Activated CD4-positive, CD25-positive, alpha-beta regulatory T cell treated with anti-CD3 and anti-CD28 coated beads, Interleukin-2, amount 50 U/mL, for 72 hours (primary cell): Measurements from ENCODE around the gene OSCP1.
A peak's percentile ranks its signal among the peaks of the same experiment; 100 is the strongest.

ENCODE experiments used
- DNase-seq: peaks from one replicate; pipeline ENCODE4 v3.0.0; 2021

The OSCP1 gene

DNA sequence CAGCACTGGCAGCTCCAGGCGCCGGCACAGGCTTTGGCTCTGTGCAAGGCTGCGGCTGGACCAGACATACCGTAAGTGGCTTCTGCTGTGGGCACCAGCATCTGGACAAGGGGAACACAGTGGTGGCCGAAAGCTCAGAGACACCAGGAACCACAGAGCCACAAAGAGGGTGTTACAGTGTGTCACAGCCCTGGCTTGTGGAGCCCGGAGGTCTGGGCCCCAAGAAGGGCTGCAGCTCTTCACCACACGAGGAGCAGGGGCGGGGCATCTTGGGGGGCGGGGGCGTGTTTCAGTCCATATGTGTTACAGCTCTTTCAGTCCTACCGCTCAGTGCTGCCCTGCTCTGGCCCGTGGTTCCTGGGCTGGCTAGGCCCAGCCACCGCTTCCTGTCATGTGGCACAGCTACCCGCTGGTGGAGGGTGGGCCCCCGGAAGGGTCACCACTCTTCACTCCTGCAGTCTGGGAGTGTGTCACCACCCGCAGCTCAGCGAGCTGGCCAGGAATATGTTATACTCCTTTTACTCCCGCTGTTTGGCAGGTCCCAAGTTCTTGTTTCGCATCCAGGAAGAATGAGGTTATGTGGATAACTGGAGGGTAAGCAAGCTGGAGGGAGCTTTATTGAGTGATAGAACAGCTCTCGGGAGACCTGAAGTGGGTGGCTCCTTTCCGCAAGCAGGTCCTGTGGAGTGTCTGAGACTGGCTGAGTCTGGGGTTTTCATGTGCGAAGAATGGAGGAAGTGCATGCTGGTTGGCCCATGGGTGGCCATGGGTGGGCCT lies 49.2 kb downstream of the OSCP1 start:
- DNase-seq = peak; percentile 62

DNA sequence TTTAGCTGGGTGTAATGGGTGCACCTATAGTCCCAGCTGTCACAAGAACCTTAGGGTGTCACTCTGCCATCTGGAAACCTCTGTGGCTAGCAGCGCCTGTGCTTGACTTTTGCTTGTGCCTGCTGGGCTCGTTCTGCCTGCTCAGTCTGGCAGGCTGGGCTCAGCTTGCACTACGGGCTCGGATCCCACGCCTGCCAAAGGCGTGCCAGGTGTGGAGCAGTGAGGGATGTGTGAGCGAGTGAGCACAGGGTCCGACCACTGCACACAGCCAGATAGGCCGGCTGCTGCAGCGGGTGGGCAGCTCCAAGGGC lies 49.8 kb downstream of the OSCP1 start:
- DNase-seq = no peak

DNA sequence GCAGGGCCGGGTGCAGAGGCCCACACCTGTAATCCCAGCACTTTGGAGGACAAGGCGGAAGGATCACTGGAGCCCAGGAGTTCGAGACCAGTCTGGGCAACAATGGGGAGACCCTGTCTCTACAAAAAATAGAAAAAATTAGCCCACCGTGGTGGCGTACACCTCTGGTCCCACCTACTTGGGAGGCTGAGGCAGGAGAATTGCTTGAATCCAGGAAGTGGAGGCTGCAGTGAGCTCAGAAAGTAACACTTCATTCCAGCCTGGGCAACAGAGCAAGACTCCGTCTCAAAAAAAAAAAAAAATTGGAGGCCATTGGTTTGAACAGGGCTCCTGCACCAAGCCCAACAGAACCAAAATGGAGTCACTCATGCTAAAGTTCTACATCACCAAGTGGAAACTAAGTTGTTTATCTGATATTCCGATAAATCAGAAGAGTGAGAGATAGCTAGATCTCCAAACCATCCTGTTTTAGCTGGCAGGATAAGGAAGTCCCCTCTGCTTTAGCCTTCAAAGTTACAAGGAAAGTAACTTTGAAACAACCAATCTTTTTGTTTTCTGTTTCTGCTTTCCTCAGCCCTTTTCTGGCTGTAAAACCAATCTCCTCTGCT lies 51.8 kb downstream of the OSCP1 start:
- no peak for DNase-seq

DNA sequence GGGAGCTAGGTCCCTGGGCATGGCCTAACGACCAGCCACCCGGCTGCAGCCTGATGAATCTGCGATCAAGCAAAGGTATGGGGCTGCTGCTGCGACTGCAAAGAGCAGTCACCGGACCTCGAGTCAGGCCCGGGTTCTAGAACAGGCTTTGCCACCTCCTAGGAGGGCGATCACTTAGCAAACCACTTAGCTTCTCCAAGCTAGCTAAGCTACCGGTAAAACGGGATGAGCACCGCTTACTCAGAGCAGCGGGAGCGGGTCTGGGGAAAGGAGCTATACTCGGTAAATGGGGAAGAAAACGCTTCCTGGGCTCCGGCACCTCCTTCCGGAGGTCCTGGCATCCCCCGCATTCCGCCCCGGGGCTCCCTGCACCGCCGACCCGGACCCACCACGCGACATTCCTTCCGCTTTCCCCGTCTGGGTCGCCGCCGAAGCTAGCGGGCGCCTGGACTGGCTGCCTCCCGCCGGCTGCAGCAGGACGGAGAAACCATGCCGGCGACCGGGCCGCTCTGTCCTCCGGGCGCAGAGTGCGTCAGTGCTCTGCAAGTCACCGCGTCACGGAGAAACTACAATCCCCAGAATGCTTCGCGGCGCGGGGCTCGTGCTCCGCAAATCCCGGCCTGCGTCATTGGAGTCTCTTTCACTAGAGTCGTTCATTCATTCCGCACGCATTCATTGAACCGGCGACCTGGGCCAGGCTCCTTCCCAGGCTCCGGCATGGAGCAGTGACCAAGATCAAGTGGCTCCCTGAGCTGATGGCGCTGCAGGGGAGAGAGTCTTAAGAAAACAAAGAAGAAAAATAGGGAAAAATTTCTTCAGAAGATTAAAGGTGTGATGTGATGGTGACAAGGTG lies 52.6 kb downstream of the OSCP1 start, which contains the start of gene LSM10:
LSM10 (minus strand) TSS at position 531 of the 853 bp plus-strand sequence. CDS start 3,779 bp downstream, outside the sequence.
- DNase-seq = peak; percentile 87

DNA sequence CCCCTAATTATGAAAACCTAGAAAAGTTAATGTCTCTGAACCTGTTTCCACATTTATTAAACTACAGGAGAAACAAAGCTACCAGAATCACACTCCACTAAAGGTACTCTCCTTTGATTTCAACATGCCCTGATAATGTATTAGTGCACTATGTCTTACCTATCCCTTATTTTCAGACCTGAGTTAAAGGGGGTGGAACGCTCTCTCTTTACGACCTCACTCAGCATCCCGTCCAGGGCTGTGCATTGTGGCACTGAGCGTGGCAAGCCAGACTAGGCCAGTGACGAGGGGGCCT lies 53.2 kb downstream of the OSCP1 start:
- no peak for DNase-seq

DNA sequence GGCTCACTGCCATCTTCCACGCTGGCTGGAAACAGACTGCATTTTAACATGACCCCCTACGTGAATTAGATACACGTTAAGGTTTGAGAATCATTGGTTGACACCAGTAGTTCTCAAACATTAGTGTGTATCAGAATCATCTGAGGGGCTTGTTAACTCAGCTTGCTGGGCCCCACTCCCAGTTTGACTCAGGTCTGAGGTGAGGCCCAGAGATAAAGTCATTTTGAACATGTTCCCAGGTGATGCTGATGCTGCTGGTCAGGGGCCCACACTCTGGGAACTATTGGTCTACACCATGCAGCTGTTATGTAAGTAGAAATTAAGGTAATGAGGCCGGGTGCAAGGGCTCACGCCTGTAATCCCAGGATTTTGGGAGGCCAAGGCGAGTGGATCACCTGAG lies 53.9 kb downstream of the OSCP1 start:
- DNase-seq = no peak

DNA sequence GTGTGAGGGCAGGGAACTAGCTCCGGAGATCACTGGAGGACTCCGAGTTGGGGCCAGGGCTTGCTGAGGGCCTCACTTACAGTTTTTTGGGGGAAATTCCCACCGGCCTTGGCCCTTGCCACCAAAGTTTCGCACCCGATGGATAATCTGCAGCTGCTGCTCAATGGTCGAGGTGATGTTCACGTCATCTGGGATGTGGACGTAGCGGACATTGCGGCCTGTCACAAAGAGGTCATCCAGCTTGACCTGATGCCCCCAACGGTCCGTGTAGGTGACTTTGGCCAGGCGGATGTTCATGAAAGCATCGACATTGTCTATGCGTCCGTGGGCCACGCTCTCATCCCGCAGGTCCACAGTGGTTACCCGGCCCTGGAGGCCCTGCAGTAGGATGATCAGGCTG lies 56.6 kb downstream of the OSCP1 start:
- no peak for DNase-seq

DNA sequence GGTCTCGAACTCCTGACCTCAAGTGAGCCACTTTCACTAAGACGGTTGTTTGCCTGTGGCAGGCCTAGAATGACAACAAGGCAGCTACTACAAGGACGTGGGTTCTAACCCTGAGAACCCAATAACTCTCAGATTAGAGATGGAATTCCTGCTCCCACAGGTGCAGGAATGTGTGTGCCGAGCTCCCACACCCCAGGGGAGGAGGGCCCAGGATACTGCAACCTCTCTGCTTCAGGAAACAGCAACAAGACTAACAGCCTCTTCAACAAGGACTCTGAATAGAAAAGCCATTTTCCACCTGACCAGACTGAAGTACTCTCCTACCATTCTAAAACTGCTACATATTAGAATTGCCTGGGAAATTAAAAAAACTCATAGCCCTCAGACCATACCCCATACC lies 57.4 kb downstream of the OSCP1 start:
- DNase-seq = no peak

DNA sequence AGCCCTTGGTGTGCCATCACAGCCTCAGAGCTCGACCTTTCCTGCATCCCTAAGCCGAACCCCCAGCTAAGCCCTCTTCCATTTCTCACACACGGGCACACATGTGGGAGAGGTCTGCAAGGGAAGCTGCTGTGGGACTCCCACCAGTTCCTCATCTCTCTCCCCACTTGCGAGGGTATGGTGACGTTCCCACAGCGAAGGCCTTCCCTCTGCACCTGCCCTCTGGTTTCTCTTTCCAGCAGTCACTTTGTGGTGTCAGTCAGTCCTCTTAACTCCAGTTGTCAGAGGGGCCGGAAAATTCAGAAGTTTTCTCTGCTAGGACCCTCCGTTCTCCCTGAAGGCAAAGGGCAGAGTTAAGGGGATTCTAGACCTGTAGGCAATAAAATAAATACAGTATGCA lies 59.0 kb downstream of the OSCP1 start:
- no peak for DNase-seq

DNA sequence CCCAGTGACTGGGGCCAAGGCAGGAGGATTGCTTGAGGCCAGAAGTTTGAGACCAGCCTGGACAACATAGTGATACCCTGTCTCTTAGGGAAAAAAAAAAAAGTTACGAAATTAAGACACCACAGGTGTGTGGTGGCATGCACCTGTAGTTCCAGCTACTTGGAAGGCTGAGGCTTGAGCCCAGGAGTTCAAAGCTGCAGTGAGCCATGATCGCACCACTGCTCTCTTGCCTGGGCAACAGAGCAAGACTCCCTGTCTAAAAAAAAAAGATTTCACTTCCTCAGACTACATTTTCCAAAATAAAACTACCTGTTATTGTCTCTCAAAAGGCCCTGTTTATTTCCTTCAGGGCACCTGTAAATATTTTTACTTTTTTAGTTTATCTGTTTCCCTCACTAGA lies 59.8 kb downstream of the OSCP1 start:
- DNase-seq = no peak

DNA sequence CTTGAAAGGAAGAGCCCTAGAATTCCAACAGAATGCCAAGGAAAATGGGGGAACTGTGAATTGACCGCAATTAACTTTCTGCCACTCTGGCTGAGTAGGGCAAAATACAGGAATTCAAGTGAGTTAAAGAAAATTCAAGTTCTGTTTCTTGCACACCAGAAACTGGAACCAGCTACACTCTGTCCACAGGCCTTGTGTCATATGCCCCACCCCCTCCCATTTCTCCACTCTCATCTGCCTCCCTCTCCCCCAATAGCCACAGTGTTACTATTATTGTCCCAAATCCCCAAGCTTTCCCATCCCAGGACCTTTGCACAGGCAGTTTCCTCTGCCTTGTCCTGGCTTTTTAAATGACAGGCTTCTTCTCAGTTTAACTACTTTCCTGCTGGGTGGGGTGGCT lies 60.3 kb downstream of the OSCP1 start:
- no peak for DNase-seq

DNA sequence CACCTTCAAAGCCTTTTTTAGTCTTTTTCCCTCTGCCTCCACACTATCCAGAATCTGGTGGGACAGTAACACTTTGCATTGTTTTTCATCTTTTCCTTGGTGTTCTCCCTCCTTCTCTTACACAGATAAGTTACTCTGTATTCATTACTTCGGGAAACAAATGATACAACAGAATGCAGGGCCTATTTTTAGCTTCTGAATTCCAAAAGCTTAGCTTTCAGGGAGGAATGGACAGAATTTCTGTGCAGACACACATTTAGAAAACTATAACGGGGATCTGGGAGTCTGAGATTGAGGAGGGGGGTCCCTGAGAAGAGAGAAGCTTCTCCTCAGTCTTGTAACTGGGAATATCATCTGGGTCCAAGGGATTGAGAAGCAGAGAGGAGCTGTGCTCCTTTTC lies 61.0 kb downstream of the OSCP1 start:
- DNase-seq = no peak

DNA sequence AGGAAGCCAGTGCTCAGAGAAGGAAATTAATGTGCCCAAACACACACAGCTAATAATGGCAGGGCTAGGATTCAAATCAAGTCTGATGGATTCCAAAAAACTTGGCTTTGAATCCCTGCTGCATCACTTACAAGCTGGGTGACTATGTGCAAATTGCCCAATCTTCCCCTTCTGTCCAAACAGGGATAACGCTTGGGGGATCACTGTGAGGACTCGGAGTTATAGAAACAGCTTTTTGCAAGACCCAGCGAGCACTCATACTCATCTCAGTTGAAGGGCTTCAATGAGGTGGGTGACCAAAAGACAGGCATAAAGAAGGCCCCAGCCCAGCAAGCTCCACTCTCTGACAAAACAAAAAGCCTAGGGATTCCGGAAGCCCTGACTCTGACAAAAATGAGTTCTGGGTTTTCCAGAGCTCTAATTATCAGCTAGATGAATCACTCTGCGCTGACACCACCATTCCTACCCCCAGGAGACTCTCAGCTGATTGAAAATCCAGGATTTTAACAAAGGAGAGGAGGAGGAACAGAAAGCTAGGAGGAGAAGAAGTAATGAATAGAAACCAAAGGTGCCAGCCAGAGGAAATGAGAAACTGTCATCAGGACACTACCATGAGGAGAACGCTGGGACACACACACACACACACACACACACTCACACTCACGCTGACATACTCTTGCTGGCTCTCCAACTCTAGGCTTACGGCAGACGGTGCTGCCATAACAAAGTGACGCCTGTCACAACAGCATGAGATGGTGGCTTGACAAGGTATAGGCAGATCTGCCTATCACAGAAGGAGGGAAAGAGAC lies 62.9 kb downstream of the OSCP1 start:
- DNase-seq = no peak

DNA sequence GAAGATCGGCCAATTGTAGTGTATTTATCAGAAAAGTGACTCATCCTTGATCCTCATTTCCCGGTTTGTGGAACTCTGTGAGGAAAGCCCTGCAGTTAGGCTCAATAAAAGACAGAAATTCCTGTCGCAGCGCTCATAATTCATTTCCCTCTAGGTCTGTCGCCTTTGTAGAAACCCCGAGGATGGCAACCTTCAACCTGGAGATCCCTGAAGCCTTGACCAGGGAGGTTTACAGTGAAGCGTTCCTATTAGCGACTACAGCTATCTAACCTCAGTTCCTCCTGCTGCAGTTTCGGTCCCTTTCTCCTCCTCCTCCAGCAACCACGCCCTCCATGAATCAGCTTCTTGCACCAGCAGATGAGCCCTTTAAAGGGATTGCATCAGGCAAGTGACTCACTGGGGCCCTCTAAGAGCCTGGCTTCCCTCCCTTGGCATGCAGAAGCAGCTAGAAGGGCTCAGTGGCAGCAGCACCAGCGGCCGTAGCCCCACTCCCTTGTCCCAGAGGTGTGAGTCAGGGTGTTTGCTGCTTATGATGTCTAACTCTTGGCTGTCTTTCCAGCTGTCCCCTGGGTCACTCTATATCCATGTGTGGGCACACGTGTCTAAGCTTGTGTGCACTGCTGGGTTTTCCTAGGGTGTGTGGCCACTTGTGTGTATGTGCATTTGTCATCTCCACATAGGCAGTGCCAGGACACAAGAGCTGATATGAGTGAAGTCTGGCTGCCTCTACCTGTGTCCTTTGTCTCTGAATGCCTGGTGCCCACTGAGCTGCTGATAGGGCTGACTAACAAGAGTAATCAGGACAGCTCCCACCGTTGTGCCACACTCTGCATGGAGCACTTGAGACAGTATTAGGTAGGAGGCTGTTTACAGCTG lies 63.7 kb downstream of the OSCP1 start:
- peak; percentile 83 for DNase-seq

DNA sequence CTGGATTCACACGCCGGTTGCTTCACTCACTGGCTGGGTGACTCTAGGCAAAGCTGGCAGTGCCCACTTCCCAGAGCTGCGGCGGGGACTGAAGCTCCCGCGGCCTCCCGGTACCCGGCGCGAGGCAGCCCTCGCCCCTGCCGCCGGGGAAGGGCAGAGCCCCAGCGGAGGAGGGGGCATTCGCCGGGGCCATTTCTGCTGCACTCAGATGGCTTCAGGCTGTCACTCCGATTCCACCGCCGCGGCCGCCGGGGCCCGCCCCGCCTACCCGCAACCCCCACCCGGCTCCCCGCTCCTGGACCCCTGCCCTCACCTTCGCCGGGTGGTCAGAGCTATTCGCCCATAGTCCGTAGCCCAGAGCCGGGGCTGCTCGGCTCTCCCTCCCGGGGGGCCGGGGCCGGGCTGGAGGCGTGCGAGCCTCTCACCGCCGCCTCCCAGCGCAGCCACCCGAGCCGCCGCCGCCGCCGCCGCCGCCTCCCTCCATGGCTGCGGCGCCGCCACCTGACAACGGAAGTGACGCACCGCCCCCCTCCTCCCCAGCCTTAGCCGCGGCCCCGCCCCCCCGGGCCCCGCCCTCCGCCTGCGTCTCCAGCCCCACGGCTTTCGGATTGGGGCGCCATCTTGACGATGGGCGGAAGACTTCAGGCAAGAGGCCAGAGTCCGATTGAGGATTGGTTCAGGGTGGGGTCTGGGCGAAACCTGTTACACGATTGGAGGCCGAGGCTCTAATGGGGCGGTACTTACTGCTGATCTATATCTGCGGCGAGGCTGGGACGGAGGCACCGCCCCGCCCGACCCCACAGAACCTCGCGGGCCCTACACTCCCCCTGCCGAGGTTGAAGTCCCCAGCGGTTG lies 64.6 kb downstream of the OSCP1 start, which contains the start of gene STK40:
STK40 (minus strand) TSS at position 515 of the 855 bp plus-strand sequence. CDS start 24,592 bp downstream, outside the sequence.
- peak; percentile 92 for DNase-seq

DNA sequence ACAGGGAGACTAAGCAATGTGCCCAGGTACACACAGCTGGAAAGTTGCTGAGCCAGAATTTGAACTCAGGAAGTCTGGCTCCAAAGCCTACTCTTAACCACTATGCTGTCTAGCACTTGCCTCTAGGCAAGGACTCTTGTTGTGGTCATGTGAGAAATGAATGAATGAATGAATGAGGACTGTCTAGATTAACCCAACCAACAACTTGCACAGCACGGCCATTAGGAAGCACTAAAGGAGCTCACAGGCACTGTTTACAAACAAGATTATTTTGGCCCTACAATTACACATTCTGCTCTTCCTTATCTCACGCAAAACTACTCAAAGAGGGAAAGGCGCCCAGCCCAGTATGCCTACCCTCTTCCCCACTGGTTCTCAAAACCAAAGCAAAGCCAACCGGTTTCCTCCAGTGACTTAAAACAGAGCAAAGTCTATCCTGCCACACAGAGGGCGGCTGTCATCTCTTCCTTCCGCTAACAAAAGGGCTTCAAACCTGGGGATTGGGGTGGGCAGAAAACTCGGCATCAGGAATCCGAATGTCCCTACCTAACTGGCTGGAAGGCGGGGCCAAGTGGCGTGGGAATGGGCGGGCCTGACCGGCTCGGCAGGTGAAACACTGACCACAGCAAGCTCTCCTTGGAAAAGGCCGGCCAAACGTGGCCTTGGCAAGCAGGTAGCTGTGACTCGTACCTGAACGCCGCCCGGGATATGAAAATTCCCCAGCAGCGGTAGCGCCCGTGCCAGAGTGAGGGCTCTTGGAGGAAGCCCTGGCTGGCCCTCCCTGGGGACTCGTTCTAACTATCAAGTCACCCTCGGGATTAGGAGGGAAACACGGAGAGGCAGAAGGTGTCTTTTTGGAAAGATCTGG lies 65.5 kb downstream of the OSCP1 start:
- no peak for DNase-seq

DNA sequence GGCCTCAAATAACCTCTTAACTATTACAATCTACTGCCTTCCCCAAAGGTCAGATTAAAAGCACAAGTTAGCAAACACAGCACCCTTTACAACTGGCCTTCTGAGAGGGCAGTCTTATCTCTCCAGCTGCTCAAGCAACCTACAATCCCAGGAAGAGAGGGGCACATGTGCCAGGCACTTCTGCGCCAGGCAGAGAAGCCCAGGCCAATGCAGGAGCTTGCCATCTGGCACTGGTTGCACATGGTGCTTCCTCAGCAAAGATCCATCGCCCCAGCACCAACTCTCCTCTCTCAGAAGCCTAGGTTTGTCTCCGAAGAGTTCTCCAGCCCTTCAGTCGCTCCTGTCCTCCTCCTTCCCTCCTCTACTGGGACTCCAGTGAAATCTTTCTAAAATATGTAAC lies 67.0 kb downstream of the OSCP1 start:
- DNase-seq = no peak

DNA sequence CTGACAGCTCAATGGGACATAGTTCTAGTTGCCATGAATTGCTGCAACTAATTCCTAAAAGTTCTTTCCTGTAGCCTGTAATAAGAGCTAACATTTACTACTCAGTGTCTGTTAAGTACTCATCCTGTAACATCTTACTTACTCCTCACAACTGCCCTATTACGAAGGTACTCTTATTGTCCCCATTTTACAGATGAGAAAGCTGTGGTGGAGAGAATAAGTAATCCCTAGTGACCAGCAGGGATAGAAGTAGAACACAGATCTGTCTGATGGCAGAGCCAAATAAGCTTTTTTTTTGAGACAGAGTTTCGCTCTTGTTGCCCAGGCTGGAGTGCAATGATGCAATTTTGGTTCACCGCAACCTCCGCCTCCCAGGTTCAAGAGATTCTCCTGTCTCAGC lies 67.6 kb downstream of the OSCP1 start:
- DNase-seq = no peak

DNA sequence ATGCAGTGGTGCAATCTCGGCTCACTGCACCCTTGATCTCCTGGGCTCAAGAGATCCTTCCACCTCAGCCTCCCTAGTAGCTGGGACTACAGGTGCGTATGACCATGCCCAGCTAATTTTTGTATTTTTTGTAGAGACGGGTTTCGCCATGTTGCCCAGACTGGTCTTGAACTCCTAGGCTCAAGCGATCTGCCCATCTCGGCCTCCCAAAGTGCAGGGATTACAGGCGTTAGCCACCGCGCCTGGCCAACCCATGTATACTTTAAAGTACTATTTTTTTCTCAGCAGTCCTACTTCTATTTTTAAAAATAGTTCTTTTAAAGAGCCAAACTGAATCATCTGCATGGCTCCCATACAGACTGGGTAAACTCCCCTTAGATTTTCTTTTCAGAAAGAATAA lies 68.0 kb downstream of the OSCP1 start:
- DNase-seq = no peak

DNA sequence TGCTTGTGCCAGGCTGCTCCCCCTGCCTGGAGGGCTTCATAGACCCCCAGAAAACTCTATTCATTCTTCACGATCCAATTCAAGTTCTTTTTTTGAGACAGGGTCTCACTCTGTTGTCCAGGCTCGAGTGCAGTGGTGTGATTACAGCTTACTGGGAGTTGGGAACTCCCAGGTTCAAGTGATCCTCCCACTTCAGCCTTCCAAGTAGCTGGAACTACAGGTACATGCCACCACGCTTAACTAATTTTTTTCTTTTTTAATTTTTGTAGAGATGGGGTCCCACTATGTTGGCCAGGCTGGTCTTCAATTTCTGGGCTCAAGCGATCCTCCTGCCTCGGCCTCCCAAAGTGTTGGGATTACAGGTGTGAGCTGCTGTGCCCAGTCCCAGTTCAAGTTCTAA lies 68.8 kb downstream of the OSCP1 start:
- DNase-seq = no peak
